ENCODE results near the gene SPTAN1.

The SPTAN1 gene

GRCh38 chr9:128595471-128595870, 43.1 kb downstream of the SPTAN1 start:
- TF ChIP-seq CTCF (IDR thresholded peaks at IDR 0.05; ENCODE audit: low read depth, low read length): no peak
- no peak for DNase-seq (ENCODE audit: low read depth in 2 of 2)
- no peak overlapping the region for H3K4me3 ChIP-seq (replicated peaks in 1 of 2; ENCODE audit: low read depth in 2 of 2, low read length in 2 of 2)

- DNase-seq (ENCODE audit: low read depth in 2 of 2): no peak
- TF ChIP-seq CTCF (IDR thresholded peaks at IDR 0.05; ENCODE audit: low read depth, low read length): no peak
- H3K4me3 ChIP-seq (replicated peaks in 1 of 2; ENCODE audit: low read depth in 2 of 2, low read length in 2 of 2): no peak overlapping the region
Measured at GRCh38 chr9:128600099-128600498, 47.7 kb downstream of the SPTAN1 start.

GRCh38 chr9:128603697-128604096, 51.3 kb downstream of the SPTAN1 start:
- TF ChIP-seq CTCF (IDR thresholded peaks at IDR 0.05; ENCODE audit: low read depth, low read length): no peak
- no peak overlapping the region for H3K4me3 ChIP-seq (replicated peaks in 1 of 2; ENCODE audit: low read depth in 2 of 2, low read length in 2 of 2)
- DNase-seq (ENCODE audit: low read depth in 2 of 2): no peak

GRCh38 chr9:128607642-128608350, 55.4 kb downstream of the SPTAN1 start:
- TF ChIP-seq CTCF (IDR thresholded peaks at IDR 0.05; ENCODE audit: low read depth, low read length): no peak
- no peak overlapping the region for H3K4me3 ChIP-seq (replicated peaks in 1 of 2; ENCODE audit: low read depth in 2 of 2, low read length in 2 of 2)
- peak; percentile 23 to 47 for DNase-seq (ENCODE audit: low read depth in 2 of 2)

GRCh38 chr9:128610897-128611296, 58.5 kb downstream of the SPTAN1 start:
- no peak for TF ChIP-seq CTCF (IDR thresholded peaks at IDR 0.05; ENCODE audit: low read depth, low read length)
- no peak for DNase-seq (ENCODE audit: low read depth in 2 of 2)
- no peak overlapping the region for H3K4me3 ChIP-seq (replicated peaks in 1 of 2; ENCODE audit: low read depth in 2 of 2, low read length in 2 of 2)

- no peak for TF ChIP-seq CTCF (IDR thresholded peaks at IDR 0.05; ENCODE audit: low read depth, low read length)
- no peak for DNase-seq (ENCODE audit: low read depth in 2 of 2)
- H3K4me3 ChIP-seq (replicated peaks in 1 of 2; ENCODE audit: low read depth in 2 of 2, low read length in 2 of 2): no peak overlapping the region
Measured at GRCh38 chr9:128611600-128612394, 59.4 kb downstream of the SPTAN1 start.

All from cardiac fibroblast (primary cell).